ENCODE results near the gene RPRD1B. TPM values are rescaled to one million over a fixed set of nuclear protein-coding genes. Genes with fewer than 3 reads are reported as not detected.

RPRD1B gene
- total and polyA plus RNA-seq, 2 experiments from 2014 or later = 16.5 to 28.0 TPM

DNA sequence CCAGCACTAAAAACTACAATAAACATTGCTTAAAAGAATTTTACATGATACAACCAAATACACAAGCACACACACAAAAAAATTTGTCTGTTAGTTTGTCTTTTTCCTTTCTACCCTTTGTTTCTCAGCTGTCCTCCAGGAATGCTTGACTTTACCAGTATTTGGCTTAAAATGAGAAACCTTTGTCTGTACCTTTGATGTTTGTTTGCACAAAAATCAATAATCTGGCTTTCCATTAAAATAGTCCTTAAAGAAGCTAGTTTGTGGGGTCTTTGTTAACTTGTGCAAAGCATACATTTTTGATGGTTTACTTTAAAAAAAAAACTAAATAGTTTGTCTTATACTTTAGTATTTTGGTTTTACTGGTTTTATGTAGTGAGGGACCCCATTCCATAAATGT, 49.3 kb downstream of the RPRD1B start:
- Histone ChIP-seq H3K9me3 (ENCODE audit: low read depth) (no peaks in the 10 kb centered on the region), H3K27ac (peak overlapping the region; percentile 87), H3K36me3 (replicated peaks; ENCODE audit: insufficient read depth, low read depth) (peaks cover 7% of the 10 kb centered on the region), H3K4me1 (ENCODE audit: insufficient read depth) (peaks cover 23% of the 10 kb centered on the region), H3K9me2 (replicated peaks; ENCODE audit: insufficient read depth) (no peaks in the 10 kb centered on the region), H3K4me2 (no peak overlapping the region), H3K79me2 (peaks cover 54% of the 10 kb centered on the region), H3K4me3 (no peak overlapping the region), H4K20me1 (ENCODE audit: insufficient read depth, poor library complexity, severe bottlenecking) (no peaks in the 10 kb centered on the region), H2AFZ (no peak overlapping the region), H3K27me3 (no peaks in the 10 kb centered on the region)
- TF ChIP-seq EZH2 (IDR thresholded peaks at IDR 0.05; ENCODE audit: borderline replicate concordance) = no peak
- TF ChIP-seq, protein P1, sequence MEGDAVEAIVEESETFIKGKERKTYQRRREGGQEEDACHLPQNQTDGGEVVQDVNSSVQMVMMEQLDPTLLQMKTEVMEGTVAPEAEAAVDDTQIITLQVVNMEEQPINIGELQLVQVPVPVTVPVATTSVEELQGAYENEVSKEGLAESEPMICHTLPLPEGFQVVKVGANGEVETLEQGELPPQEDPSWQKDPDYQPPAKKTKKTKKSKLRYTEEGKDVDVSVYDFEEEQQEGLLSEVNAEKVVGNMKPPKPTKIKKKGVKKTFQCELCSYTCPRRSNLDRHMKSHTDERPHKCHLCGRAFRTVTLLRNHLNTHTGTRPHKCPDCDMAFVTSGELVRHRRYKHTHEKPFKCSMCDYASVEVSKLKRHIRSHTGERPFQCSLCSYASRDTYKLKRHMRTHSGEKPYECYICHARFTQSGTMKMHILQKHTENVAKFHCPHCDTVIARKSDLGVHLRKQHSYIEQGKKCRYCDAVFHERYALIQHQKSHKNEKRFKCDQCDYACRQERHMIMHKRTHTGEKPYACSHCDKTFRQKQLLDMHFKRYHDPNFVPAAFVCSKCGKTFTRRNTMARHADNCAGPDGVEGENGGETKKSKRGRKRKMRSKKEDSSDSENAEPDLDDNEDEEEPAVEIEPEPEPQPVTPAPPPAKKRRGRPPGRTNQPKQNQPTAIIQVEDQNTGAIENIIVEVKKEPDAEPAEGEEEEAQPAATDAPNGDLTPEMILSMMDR (IDR thresholded peaks at IDR 0.05; ENCODE audit: poor library complexity) = no peak
- TF ChIP-seq EZH2phosphoT487 (IDR thresholded peaks at IDR 0.05; ENCODE audit: low read depth, severe bottlenecking, unreplicated experiment) = no peak
- DNase-seq (ENCODE audit: low spot score) = no peak

DNA sequence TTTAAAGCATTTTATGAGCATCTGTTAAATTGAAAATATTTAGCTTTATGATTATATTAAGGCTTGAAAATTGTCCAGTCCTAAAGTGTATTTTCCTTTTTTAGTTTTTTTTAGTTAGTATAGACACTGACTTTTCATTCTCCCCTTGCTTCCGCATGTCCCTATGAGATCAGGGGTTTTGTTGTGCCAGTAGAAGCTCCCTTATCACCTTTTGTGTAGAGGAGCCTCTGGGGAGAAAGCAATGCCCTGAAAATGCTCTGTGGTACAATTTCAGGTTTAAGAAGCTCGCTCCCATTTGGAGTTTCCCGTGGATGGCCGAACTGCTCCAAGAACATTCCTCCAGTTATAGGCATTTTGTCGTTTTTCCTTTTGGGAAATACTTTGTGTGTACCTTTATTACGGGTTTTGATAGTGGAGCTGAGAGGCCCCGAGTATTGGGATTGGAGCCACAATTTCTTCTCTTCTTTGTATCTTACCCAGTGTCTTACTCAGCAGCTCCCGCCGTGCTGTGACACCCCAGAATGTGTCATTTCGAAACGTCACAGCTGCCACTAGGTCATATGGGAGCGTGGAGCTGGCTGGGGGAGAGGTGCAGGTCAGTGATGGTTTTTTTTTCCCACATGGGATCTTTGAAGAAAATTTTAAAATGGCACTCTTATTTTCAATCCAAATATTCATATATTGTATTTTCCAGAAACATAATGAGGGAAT, 49.9 kb downstream of the RPRD1B start:
- Histone ChIP-seq H3K9me2 (replicated peaks; ENCODE audit: insufficient read depth) (no peaks in the 10 kb centered on the region), H3K4me3 (no peak overlapping the region), H2AFZ (no peak overlapping the region), H3K36me3 (replicated peaks; ENCODE audit: insufficient read depth, low read depth) (peaks cover 7% of the 10 kb centered on the region), H3K79me2 (peaks cover 51% of the 10 kb centered on the region), H3K27ac (peak overlapping the region; percentile 87), H3K27me3 (no peaks in the 10 kb centered on the region), H3K9me3 (ENCODE audit: low read depth) (no peaks in the 10 kb centered on the region), H3K4me1 (ENCODE audit: insufficient read depth) (peaks cover 23% of the 10 kb centered on the region), H3K4me2 (peak overlapping the region; percentile 26), H4K20me1 (ENCODE audit: insufficient read depth, poor library complexity, severe bottlenecking) (no peaks in the 10 kb centered on the region)
- TF ChIP-seq, protein P1 (IDR thresholded peaks at IDR 0.05; ENCODE audit: poor library complexity) = no peak
- no peak for TF ChIP-seq EZH2 (IDR thresholded peaks at IDR 0.05; ENCODE audit: borderline replicate concordance)
- no peak for TF ChIP-seq EZH2phosphoT487 (IDR thresholded peaks at IDR 0.05; ENCODE audit: low read depth, severe bottlenecking, unreplicated experiment)
- DNase-seq (ENCODE audit: low spot score) = no peak
- 71% methylated on average over 12 of the region's 12 CpGs for WGBS (ENCODE audit: low lambda C conversion rate, missing lambda C conversion rate)

DNA sequence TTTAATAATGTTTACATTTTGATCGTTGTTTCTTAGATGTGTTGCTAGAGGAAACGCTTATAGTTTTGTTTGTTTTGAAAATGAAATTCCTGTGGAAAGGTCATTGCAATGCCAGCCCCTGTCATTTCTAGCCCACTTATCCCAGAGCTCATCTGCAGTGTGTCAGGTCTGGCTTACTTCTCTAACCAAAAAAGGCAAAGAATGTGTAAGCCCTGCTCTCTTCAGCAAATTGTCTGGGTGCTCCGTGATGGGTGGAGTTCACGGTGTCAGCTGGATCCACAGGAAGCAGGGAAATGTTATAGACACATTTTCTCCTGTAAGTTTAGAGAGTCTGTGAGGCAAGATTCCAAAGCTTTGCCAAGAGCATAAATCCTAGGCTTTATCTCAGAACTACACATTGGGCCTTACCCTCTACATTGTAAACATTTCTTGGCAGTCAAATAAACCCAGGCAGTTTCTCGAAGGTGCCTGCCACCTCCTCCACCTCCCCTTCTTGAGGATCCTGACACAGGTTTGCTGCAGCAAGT, 50.9 kb downstream of the RPRD1B start:
- no peak overlapping the region for H3K4me3 ChIP-seq
- peaks cover 4% of the 10 kb centered on the region for H3K36me3 ChIP-seq (replicated peaks; ENCODE audit: insufficient read depth, low read depth)
- H3K4me1 ChIP-seq (ENCODE audit: insufficient read depth) = peaks cover 23% of the 10 kb centered on the region
- peaks cover 43% of the 10 kb centered on the region for H3K79me2 ChIP-seq
- peak overlapping the region; percentile 59 for H3K4me2 ChIP-seq
- WGBS (ENCODE audit: low lambda C conversion rate, missing lambda C conversion rate) = 33% methylated on average over 5 of the region's 5 CpGs
- TF ChIP-seq EZH2phosphoT487 (IDR thresholded peaks at IDR 0.05; ENCODE audit: low read depth, severe bottlenecking, unreplicated experiment) (no peak), EZH2 (IDR thresholded peaks at IDR 0.05; ENCODE audit: borderline replicate concordance) (no peak)
- TF ChIP-seq, protein P1 (IDR thresholded peaks at IDR 0.05; ENCODE audit: poor library complexity) = no peak
- no peaks in the 10 kb centered on the region for H3K9me3 ChIP-seq (ENCODE audit: low read depth)
- no peaks in the 10 kb centered on the region for H4K20me1 ChIP-seq (ENCODE audit: insufficient read depth, poor library complexity, severe bottlenecking)
- no peaks in the 10 kb centered on the region for H3K9me2 ChIP-seq (replicated peaks; ENCODE audit: insufficient read depth)
- no peaks in the 10 kb centered on the region for H3K27me3 ChIP-seq
- no peak overlapping the region for H2AFZ ChIP-seq
- peak overlapping the region; percentile 87 for H3K27ac ChIP-seq
- DNase-seq (ENCODE audit: low spot score) = peak; percentile 52
